HEK293 (cell line): Measurements from ENCODE around the gene CCSER2.

Source experiments
- ZBTB1 ChIP-seq: fragments of 450-650 bp; formaldehyde crosslinking; IDR thresholded peaks from 2 replicates; pipeline ENCODE4 v1.5.1; 2016; ENCODE audit warnings: missing biosample characterization, missing genetic modification characterization
- ZNF530 ChIP-seq: fragments of 450-650 bp; formaldehyde crosslinking; IDR thresholded peaks from 2 replicates; pipeline ENCODE4 v1.5.1; 2016; ENCODE audit warnings: low read depth, missing biosample characterization, missing genetic modification characterization
- TF ChIP-seq, protein P1 (sequence below): fragments of 450-650 bp; formaldehyde crosslinking; IDR thresholded peaks from 2 replicates; pipeline ENCODE4 v1.5.1; 2016; ENCODE audit warnings: missing biosample characterization, missing genetic modification characterization

DNA sequence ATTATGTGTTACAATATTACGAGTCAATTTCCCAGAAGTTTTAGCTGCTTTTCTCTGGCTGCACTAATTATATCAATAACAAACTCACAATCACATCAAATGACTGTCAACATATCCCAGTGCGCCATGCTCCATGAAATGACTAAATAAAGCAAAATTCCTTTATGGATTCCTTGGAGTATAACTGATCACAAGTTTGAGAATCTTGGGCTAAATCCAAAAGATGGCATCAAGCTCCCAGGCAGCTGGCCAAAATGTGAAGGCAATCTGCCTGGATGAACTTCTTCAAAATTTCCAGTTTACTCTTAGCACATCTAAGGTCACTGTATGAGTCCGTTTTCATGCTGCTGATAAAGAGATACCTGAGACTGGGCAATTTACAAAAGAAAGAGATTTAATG lies 210.8 kb downstream of the CCSER2 start:
- TF ChIP-seq ZNF530 (tag by site-specific recombination) (no peak), ZBTB1 (tag by site-specific recombination) (no peak)
- TF ChIP-seq, protein P1, sequence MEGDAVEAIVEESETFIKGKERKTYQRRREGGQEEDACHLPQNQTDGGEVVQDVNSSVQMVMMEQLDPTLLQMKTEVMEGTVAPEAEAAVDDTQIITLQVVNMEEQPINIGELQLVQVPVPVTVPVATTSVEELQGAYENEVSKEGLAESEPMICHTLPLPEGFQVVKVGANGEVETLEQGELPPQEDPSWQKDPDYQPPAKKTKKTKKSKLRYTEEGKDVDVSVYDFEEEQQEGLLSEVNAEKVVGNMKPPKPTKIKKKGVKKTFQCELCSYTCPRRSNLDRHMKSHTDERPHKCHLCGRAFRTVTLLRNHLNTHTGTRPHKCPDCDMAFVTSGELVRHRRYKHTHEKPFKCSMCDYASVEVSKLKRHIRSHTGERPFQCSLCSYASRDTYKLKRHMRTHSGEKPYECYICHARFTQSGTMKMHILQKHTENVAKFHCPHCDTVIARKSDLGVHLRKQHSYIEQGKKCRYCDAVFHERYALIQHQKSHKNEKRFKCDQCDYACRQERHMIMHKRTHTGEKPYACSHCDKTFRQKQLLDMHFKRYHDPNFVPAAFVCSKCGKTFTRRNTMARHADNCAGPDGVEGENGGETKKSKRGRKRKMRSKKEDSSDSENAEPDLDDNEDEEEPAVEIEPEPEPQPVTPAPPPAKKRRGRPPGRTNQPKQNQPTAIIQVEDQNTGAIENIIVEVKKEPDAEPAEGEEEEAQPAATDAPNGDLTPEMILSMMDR (tag by site-specific recombination): no peak
